WTC11 (cell line): Measurements from ENCODE around the gene SSH2.

Experiments
- CREB1 ChIP-seq: sonication (generic); formaldehyde crosslinking; IDR thresholded peaks from 2 replicates; pipeline ENCODE4 v1.8.0; 2023; ENCODE audit warnings: mild to moderate bottlenecking, missing genetic modification reagents
- CTCF ChIP-seq: fragments of 200-600 bp; IDR thresholded peaks from 2 replicates; pipeline ENCODE4 v1.8.0; 2022; ENCODE audit warnings: antibody characterized with exemption
- NFYB ChIP-seq: sonication (generic); formaldehyde crosslinking; conservative IDR thresholded peaks from 2 replicates; pipeline ENCODE4 v1.8.0; 2022; ENCODE audit warnings: low read depth, missing genetic modification reagents
- TEAD1 ChIP-seq: sonication (generic); formaldehyde crosslinking; IDR thresholded peaks from 2 replicates; pipeline ENCODE4 v1.8.0; 2022; ENCODE audit warnings: mild to moderate bottlenecking, missing genetic modification reagents

DNA sequence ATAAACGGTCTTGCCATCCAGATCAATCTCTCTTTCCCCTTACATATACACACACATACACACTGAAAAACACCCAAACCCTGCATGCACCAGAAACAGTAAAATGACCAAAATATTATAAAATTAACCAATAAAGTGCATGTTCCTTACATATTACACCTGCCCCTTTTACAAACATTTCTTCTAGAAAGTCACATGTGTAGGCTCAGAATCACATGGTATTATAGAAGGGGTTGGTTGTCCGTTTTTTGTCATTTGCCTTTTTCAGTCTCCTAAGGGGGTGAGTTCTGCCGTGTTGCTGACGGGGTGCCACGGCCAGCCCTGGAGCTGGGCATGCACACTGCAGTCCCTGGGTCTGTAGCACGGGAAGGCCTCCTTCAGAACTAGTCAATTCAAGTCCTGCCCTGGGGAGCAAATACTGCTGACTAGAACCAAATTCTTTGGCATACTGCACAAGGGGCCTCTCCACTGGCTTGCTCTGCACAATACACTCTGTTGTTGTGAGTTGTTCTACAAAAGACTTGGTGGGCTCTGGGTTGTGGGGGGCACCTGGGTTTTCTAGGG, 299.3 kb downstream of the SSH2 start:
- TF ChIP-seq CTCF = no peak
- no peak for TF ChIP-seq CREB1
- no peak for TF ChIP-seq TEAD1 (CRISPR knock-in tag)
- TF ChIP-seq NFYB = no peak
